ENCODE measurements around the gene AQP12B.

AQP12B gene

GRCh38 chr2:240647503-240648154, 35.1 kb downstream of the AQP12B start:
- H3K4me3 ChIP-seq (ENCODE audit: low read depth, low read length) = no peak overlapping the region
- ChIA-PET CTCF (no interaction called here), POLR2A (no interaction called here)
- TF ChIP-seq ZNF184 (tag by site-specific recombination; IDR thresholded peaks at IDR 0.05) (no peak), EGR2 (tag by site-specific recombination; IDR thresholded peaks at IDR 0.05; ENCODE audit: low read depth) (no peak), ZNF211 (tag by site-specific recombination; IDR thresholded peaks at IDR 0.05; ENCODE audit: low read depth) (no peak), ZNF391 (tag by site-specific recombination; IDR thresholded peaks at IDR 0.05; ENCODE audit: borderline replicate concordance, low read depth) (no peak), ZNF530 (tag by site-specific recombination; IDR thresholded peaks at IDR 0.05; ENCODE audit: low read depth) (no peak), ZNF175 (tag by site-specific recombination; IDR thresholded peaks at IDR 0.05) (no peak), RBAK (tag by site-specific recombination; IDR thresholded peaks at IDR 0.05) (no peak), HOXD13 (CRISPR knock-in tag; IDR thresholded peaks at IDR 0.05; ENCODE audit: borderline replicate concordance) (no peak), ZNF518A (tag by site-specific recombination; conservative IDR thresholded peaks at IDR 0.05; ENCODE audit: low read depth) (no peak), ZNF473 (tag by site-specific recombination; IDR thresholded peaks at IDR 0.05) (no peak)
- TF ChIP-seq, protein P1, sequence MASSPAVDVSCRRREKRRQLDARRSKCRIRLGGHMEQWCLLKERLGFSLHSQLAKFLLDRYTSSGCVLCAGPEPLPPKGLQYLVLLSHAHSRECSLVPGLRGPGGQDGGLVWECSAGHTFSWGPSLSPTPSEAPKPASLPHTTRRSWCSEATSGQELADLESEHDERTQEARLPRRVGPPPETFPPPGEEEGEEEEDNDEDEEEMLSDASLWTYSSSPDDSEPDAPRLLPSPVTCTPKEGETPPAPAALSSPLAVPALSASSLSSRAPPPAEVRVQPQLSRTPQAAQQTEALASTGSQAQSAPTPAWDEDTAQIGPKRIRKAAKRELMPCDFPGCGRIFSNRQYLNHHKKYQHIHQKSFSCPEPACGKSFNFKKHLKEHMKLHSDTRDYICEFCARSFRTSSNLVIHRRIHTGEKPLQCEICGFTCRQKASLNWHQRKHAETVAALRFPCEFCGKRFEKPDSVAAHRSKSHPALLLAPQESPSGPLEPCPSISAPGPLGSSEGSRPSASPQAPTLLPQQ (tag by site-specific recombination; IDR thresholded peaks at IDR 0.05) = no peak
- TF ChIP-seq, protein P2, sequence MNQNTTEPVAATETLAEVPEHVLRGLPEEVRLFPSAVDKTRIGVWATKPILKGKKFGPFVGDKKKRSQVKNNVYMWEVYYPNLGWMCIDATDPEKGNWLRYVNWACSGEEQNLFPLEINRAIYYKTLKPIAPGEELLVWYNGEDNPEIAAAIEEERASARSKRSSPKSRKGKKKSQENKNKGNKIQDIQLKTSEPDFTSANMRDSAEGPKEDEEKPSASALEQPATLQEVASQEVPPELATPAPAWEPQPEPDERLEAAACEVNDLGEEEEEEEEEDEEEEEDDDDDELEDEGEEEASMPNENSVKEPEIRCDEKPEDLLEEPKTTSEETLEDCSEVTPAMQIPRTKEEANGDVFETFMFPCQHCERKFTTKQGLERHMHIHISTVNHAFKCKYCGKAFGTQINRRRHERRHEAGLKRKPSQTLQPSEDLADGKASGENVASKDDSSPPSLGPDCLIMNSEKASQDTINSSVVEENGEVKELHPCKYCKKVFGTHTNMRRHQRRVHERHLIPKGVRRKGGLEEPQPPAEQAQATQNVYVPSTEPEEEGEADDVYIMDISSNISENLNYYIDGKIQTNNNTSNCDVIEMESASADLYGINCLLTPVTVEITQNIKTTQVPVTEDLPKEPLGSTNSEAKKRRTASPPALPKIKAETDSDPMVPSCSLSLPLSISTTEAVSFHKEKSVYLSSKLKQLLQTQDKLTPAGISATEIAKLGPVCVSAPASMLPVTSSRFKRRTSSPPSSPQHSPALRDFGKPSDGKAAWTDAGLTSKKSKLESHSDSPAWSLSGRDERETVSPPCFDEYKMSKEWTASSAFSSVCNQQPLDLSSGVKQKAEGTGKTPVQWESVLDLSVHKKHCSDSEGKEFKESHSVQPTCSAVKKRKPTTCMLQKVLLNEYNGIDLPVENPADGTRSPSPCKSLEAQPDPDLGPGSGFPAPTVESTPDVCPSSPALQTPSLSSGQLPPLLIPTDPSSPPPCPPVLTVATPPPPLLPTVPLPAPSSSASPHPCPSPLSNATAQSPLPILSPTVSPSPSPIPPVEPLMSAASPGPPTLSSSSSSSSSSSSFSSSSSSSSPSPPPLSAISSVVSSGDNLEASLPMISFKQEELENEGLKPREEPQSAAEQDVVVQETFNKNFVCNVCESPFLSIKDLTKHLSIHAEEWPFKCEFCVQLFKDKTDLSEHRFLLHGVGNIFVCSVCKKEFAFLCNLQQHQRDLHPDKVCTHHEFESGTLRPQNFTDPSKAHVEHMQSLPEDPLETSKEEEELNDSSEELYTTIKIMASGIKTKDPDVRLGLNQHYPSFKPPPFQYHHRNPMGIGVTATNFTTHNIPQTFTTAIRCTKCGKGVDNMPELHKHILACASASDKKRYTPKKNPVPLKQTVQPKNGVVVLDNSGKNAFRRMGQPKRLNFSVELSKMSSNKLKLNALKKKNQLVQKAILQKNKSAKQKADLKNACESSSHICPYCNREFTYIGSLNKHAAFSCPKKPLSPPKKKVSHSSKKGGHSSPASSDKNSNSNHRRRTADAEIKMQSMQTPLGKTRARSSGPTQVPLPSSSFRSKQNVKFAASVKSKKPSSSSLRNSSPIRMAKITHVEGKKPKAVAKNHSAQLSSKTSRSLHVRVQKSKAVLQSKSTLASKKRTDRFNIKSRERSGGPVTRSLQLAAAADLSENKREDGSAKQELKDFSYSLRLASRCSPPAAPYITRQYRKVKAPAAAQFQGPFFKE (tag by site-specific recombination; IDR thresholded peaks at IDR 0.05; ENCODE audit: borderline replicate concordance) = no peak
- no peaks in the 10 kb centered on the region for H3K4me1 ChIP-seq (ENCODE audit: control insufficient read depth, insufficient read depth, low read length)
- no peaks in the 10 kb centered on the region for H3K36me3 ChIP-seq (ENCODE audit: control insufficient read depth in 2 of 2, insufficient read depth in 1 of 2, low read length in 2 of 2)
- H3K9me3 ChIP-seq (ENCODE audit: control insufficient read depth, insufficient read depth, low read depth, low read length) = no peaks in the 10 kb centered on the region
- H3K27ac ChIP-seq (ENCODE audit: extremely low read depth, low read depth, low read length) = no peak overlapping the region

Measured in HEK293 (cell line).